ENCODE data around the gene PIP4K2C. TPM values are rescaled to one million over a fixed set of nuclear protein-coding genes. Genes with fewer than 3 reads are reported as not detected.

Gene PIP4K2C
- polyA plus RNA-seq, 2 of the 4 experiments (the other 2 are of a cell fraction), result 35.3 to 62.9 TPM

DNA sequence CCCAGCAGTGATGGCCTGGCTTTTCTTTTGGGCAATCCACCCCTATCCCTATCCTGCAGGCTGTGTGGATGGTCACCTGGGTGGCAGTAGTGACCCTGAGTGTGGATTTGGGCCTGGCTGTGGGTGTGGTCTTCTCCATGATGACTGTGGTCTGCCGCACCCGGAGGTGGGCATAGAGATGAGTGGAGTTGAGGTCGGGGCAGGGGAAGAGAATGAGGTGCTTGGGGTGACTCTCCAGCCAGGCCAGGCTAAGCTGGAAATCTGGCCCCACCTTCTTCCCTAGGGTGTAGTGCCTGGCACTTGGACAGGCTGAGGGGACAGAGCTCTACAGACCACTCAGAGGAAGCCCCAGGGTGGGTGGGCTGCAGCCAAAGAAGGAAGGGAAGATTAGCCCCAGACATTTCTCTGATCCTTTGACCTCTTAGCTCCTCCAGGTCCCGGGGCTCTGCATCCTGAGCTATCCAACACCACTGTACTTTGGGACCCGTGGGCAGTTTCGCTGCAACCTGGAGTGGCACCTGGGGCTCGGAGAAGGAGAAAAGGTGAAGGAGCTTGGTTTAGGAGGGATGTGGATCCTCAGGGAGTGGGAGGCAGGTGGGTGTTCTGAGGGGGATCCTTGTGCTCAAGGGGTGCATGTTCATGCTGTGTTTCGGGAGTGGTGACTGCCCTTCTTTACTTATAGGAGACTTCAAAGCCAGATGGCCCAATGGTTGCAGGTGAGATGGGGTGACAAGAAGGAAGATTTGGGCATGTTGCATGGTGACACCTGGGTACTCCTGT is 33.6 kb downstream of the PIP4K2C start:
- TF ChIP-seq KDM5A (IDR thresholded peaks at IDR 0.05), result no peak
- TF ChIP-seq ZSCAN20 (CRISPR knock-in tag; IDR thresholded peaks at IDR 0.05), result no peak
- no peak for TF ChIP-seq FOSB (CRISPR knock-in tag; IDR thresholded peaks at IDR 0.05)
- no peak; a peak in 1 of 5 replicates for TF ChIP-seq JUN (IDR thresholded peaks at IDR 0.05)
- TF ChIP-seq SREBF2 (IDR thresholded peaks at IDR 0.05), result no peak
- TF ChIP-seq, protein P1, sequence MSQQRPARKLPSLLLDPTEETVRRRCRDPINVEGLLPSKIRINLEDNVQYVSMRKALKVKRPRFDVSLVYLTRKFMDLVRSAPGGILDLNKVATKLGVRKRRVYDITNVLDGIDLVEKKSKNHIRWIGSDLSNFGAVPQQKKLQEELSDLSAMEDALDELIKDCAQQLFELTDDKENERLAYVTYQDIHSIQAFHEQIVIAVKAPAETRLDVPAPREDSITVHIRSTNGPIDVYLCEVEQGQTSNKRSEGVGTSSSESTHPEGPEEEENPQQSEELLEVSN (IDR thresholded peaks at IDR 0.05; ENCODE audit: borderline replicate concordance, low read depth), result no peak
- TF ChIP-seq, protein P2, sequence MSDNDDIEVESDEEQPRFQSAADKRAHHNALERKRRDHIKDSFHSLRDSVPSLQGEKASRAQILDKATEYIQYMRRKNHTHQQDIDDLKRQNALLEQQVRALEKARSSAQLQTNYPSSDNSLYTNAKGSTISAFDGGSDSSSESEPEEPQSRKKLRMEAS (IDR thresholded peaks at IDR 0.05), result no peak
- TF ChIP-seq ESRRA (IDR thresholded peaks at IDR 0.05; ENCODE audit: borderline replicate concordance, low read length), result no peak
- TF ChIP-seq EHMT2 (IDR thresholded peaks at IDR 0.05; ENCODE audit: low read depth), result no peak
- TF ChIP-seq GATA3 (IDR thresholded peaks at IDR 0.05; ENCODE audit: borderline replicate concordance), result no peak
- no peak for TF ChIP-seq RFX5 (IDR thresholded peaks at IDR 0.05)
- TF ChIP-seq CHD2 (IDR thresholded peaks at IDR 0.05; ENCODE audit: low read length, partially characterized antibody), result no peak
- no peak for TF ChIP-seq TFCP2L1 (CRISPR knock-in tag; IDR thresholded peaks at IDR 0.05)
- TF ChIP-seq, protein P3, sequence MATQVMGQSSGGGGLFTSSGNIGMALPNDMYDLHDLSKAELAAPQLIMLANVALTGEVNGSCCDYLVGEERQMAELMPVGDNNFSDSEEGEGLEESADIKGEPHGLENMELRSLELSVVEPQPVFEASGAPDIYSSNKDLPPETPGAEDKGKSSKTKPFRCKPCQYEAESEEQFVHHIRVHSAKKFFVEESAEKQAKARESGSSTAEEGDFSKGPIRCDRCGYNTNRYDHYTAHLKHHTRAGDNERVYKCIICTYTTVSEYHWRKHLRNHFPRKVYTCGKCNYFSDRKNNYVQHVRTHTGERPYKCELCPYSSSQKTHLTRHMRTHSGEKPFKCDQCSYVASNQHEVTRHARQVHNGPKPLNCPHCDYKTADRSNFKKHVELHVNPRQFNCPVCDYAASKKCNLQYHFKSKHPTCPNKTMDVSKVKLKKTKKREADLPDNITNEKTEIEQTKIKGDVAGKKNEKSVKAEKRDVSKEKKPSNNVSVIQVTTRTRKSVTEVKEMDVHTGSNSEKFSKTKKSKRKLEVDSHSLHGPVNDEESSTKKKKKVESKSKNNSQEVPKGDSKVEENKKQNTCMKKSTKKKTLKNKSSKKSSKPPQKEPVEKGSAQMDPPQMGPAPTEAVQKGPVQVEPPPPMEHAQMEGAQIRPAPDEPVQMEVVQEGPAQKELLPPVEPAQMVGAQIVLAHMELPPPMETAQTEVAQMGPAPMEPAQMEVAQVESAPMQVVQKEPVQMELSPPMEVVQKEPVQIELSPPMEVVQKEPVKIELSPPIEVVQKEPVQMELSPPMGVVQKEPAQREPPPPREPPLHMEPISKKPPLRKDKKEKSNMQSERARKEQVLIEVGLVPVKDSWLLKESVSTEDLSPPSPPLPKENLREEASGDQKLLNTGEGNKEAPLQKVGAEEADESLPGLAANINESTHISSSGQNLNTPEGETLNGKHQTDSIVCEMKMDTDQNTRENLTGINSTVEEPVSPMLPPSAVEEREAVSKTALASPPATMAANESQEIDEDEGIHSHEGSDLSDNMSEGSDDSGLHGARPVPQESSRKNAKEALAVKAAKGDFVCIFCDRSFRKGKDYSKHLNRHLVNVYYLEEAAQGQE (IDR thresholded peaks at IDR 0.05), result no peak
- Histone ChIP-seq H3K4me1 (peaks cover 10% of the 10 kb centered on the region; the same call in 1 of the 3 replicates), H3K4me2 (no peak overlapping the region), H3K4me3 (no peak overlapping the region), H3K27ac (no peak overlapping the region), H3K9me3 (no peaks in the 10 kb centered on the region)
- CTCF ChIA-PET, result interaction anchor here (0.8 to 5.5 kb wide), 7 partner anchors 8 to 50 kb away, joined by 4 to 62 read pairs (median 5); partner anchors contain the start of genes B4GALNT1 and PIP4K2C
- POLR2A ChIA-PET, result no interaction called here
- FAIRE-seq, result no peak
- no peak for ATAC-seq
- no peak for DNase-seq (ENCODE audit: low read depth in 1 of 2, low spot score in 1 of 2)
- WGBS (ENCODE audit: missing lambda C conversion rate), result 60% methylated on average over 8 of the region's 8 CpGs

DNA sequence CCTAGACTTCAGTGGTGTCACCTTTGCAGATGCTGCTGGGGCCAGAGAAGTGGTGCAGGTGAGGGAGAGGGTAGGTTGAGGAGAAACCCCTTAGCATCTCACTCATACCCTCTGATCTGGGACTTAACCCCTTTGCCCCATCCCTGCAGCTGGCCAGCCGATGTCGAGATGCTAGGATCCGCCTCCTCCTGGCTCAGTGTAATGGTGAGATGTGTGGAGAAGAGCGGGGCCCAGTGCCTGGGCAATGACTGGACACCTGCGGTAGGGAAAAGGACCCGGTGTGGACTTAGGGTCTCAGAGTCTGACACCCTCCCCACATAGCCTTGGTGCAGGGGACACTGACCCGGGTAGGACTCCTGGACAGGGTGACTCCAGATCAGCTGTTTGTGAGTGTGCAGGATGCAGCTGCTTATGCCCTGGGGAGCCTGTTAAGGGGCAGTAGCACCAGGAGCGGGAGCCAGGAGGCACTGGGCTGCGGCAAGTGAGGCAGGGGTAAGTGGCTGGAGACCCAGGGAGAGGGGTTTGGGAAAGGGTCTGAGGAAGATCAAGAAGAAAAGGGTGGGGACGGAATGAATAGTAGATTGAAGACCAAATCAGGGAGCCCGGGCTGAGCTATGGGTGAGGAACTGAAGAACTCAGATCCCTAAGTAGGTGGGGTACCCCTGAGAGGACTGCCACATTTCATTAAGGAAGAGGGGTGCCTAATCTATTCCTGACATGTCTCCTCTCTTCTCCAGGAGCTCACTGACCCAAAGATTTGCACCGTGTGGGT is 34.5 kb downstream of the PIP4K2C start:
- Histone ChIP-seq H3K4me3 (no peak overlapping the region), H3K27ac (no peak overlapping the region), H3K9me3 (no peaks in the 10 kb centered on the region), H3K4me1 (peaks cover 10% of the 10 kb centered on the region; the same call in 1 of the 3 replicates), H3K4me2 (no peak overlapping the region)
- ChIA-PET CTCF (interaction anchor here (0.6 to 5.5 kb wide), 9 partner anchors 8 to 101 kb away, joined by 3 to 62 read pairs (median 4); partner anchors contain the start of gene B4GALNT1), POLR2A (no interaction called here)
- 82% methylated on average over 12 of the region's 12 CpGs for WGBS (ENCODE audit: missing lambda C conversion rate)
- no peak for FAIRE-seq
- no peak for ATAC-seq
- no peak for DNase-seq (ENCODE audit: low read depth in 1 of 2, low spot score in 1 of 2)
- TF ChIP-seq EHMT2 (IDR thresholded peaks at IDR 0.05; ENCODE audit: low read depth) (no peak), CHD2 (IDR thresholded peaks at IDR 0.05; ENCODE audit: low read length, partially characterized antibody) (no peak), HOXB13 (CRISPR knock-in tag; IDR thresholded peaks at IDR 0.05; ENCODE audit: low read depth) (no peak), RARB (CRISPR knock-in tag; IDR thresholded peaks at IDR 0.05) (no peak), FOSB (CRISPR knock-in tag; IDR thresholded peaks at IDR 0.05) (no peak), KDM1A (IDR thresholded peaks at IDR 0.05; ENCODE audit: low read depth) (no peak), HOXA7 (CRISPR knock-in tag; IDR thresholded peaks at IDR 0.05) (no peak), CHD4 (IDR thresholded peaks at IDR 0.05; ENCODE audit: borderline replicate concordance) (no peak), HEYL (CRISPR knock-in tag; IDR thresholded peaks at IDR 0.05) (no peak), JUN (IDR thresholded peaks at IDR 0.05) (no peak)
- TF ChIP-seq, protein P4, sequence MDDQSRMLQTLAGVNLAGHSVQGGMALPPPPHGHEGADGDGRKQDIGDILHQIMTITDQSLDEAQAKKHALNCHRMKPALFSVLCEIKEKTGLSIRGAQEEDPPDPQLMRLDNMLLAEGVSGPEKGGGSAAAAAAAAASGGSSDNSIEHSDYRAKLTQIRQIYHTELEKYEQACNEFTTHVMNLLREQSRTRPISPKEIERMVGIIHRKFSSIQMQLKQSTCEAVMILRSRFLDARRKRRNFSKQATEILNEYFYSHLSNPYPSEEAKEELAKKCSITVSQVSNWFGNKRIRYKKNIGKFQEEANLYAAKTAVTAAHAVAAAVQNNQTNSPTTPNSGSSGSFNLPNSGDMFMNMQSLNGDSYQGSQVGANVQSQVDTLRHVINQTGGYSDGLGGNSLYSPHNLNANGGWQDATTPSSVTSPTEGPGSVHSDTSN (IDR thresholded peaks at IDR 0.05), result no peak
- TF ChIP-seq, protein P5, sequence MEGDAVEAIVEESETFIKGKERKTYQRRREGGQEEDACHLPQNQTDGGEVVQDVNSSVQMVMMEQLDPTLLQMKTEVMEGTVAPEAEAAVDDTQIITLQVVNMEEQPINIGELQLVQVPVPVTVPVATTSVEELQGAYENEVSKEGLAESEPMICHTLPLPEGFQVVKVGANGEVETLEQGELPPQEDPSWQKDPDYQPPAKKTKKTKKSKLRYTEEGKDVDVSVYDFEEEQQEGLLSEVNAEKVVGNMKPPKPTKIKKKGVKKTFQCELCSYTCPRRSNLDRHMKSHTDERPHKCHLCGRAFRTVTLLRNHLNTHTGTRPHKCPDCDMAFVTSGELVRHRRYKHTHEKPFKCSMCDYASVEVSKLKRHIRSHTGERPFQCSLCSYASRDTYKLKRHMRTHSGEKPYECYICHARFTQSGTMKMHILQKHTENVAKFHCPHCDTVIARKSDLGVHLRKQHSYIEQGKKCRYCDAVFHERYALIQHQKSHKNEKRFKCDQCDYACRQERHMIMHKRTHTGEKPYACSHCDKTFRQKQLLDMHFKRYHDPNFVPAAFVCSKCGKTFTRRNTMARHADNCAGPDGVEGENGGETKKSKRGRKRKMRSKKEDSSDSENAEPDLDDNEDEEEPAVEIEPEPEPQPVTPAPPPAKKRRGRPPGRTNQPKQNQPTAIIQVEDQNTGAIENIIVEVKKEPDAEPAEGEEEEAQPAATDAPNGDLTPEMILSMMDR (IDR thresholded peaks at IDR 0.05), result no peak
- TF ChIP-seq, protein P6, sequence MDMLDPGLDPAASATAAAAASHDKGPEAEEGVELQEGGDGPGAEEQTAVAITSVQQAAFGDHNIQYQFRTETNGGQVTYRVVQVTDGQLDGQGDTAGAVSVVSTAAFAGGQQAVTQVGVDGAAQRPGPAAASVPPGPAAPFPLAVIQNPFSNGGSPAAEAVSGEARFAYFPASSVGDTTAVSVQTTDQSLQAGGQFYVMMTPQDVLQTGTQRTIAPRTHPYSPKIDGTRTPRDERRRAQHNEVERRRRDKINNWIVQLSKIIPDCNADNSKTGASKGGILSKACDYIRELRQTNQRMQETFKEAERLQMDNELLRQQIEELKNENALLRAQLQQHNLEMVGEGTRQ (IDR thresholded peaks at IDR 0.05), result no peak

Measured in A549 (cell line).